OCI-LY3 (cell line): ENCODE measurements around the gene EPN2.

ENCODE experiments used
- EZH2phosphoT487 ChIP-seq: fragments of 200-600 bp; shearing (Covaris generic); IDR thresholded peaks from 2 replicates; pipeline ENCODE4 v1.6.1; 2018; ENCODE audit warnings: antibody characterized with exemption, mixed run types, low read depth
- TF ChIP-seq, protein P1 (sequence below): fragments of 200-600, 300-600 bp; sonication (generic); IDR thresholded peaks from 2 replicates; pipeline ENCODE4 v1.5.1; 2014; ENCODE audit warnings: antibody characterized with exemption, low read length, low read depth

DNA sequence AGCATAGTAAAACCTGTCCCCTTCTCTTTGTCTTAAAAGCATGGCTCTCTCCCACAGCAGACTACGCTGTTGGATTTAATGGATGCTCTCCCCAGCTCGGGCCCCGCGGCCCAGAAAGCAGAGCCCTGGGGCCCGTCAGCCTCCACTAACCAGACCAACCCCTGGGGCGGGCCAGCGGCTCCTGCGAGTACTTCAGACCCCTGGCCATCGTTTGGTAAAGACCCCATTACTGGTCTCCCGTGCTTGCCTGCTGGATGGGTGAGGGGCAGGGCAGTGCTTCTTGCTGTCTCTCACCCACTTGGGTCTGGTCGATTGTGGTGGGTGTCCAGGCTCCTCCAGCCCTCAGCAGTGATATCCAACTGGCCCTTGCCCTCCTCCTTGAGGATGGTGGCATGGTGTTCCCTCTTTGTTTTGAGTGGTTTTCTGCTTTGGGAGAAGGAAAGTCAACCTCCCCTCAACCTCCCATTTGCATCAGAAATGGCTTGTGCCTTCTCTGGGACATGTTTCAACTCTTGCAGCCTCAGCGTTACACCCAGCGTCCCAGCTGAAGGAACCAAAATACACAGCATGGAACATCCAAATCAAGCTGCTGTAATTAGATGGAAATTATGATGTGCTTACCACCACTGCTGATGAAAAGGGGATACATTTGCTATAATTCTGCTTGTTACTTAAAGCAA is 76.0 kb downstream of the EPN2 start:
- no peak for TF ChIP-seq EZH2phosphoT487
- TF ChIP-seq, protein P1, sequence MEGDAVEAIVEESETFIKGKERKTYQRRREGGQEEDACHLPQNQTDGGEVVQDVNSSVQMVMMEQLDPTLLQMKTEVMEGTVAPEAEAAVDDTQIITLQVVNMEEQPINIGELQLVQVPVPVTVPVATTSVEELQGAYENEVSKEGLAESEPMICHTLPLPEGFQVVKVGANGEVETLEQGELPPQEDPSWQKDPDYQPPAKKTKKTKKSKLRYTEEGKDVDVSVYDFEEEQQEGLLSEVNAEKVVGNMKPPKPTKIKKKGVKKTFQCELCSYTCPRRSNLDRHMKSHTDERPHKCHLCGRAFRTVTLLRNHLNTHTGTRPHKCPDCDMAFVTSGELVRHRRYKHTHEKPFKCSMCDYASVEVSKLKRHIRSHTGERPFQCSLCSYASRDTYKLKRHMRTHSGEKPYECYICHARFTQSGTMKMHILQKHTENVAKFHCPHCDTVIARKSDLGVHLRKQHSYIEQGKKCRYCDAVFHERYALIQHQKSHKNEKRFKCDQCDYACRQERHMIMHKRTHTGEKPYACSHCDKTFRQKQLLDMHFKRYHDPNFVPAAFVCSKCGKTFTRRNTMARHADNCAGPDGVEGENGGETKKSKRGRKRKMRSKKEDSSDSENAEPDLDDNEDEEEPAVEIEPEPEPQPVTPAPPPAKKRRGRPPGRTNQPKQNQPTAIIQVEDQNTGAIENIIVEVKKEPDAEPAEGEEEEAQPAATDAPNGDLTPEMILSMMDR: no peak
